Glutamatergic neuron (in vitro differentiated cells): ENCODE results near the gene KRTAP5-6. TPM values are rescaled to one million over a fixed set of nuclear protein-coding genes. Genes with fewer than 3 reads are reported as not detected.

Experiments
- DNase-seq: peaks from one replicate; pipeline ENCODE4 v3.0.0; 2022
- H3K27ac Mint-ChIP-seq: one replicate; pipeline ENCODE4 v1.8.0; 2020; ENCODE audit warnings: mild to moderate bottlenecking, mixed read lengths, inconsistent platforms; ENCODE audit not compliant: unreplicated experiment
- H3K27me3 Mint-ChIP-seq: one replicate; pipeline ENCODE4 v1.8.0; 2020; ENCODE audit warnings: mild to moderate bottlenecking, moderate library complexity, mixed read lengths, inconsistent platforms; ENCODE audit not compliant: unreplicated experiment
- H3K36me3 Mint-ChIP-seq: one replicate; pipeline ENCODE4 v1.8.0; 2020; ENCODE audit warnings: mild to moderate bottlenecking, mixed read lengths, inconsistent platforms; ENCODE audit not compliant: unreplicated experiment
- H3K4me1 Mint-ChIP-seq: one replicate; pipeline ENCODE4 v1.8.0; 2020; ENCODE audit warnings: mild to moderate bottlenecking, low read depth, mixed read lengths, inconsistent platforms; ENCODE audit not compliant: unreplicated experiment
- H3K4me3 Mint-ChIP-seq: one replicate; pipeline ENCODE4 v1.8.0; 2020; ENCODE audit warnings: mild to moderate bottlenecking, mixed read lengths, inconsistent platforms; ENCODE audit not compliant: unreplicated experiment
- H3K9me3 Mint-ChIP-seq: one replicate; pipeline ENCODE4 v1.8.0; 2020; ENCODE audit warnings: mild to moderate bottlenecking, moderate library complexity, mixed read lengths, inconsistent platforms; ENCODE audit not compliant: unreplicated experiment
- total RNA-seq: library from RNA; stranded (reverse); fragmentation: NEBNext Ultra II Directional; extraction: Animal tissue kit (Norgen Biotek cat#: 25700); gene quantifications from one replicate; pipeline ENCODE4 v1.2.1, GENCODE V29; 2021; ENCODE audit not compliant: unreplicated experiment
- TF ChIP-seq, protein P1 (sequence below): fragments of 200-600 bp; sonication (generic); IDR thresholded peaks from one replicate; pipeline ENCODE4 v1.5.0; 2021; ENCODE audit not compliant: partially characterized antibody, unreplicated experiment

Gene KRTAP5-6
- total RNA-seq, 1 donor from 2014 or later: not detected

DNA sequence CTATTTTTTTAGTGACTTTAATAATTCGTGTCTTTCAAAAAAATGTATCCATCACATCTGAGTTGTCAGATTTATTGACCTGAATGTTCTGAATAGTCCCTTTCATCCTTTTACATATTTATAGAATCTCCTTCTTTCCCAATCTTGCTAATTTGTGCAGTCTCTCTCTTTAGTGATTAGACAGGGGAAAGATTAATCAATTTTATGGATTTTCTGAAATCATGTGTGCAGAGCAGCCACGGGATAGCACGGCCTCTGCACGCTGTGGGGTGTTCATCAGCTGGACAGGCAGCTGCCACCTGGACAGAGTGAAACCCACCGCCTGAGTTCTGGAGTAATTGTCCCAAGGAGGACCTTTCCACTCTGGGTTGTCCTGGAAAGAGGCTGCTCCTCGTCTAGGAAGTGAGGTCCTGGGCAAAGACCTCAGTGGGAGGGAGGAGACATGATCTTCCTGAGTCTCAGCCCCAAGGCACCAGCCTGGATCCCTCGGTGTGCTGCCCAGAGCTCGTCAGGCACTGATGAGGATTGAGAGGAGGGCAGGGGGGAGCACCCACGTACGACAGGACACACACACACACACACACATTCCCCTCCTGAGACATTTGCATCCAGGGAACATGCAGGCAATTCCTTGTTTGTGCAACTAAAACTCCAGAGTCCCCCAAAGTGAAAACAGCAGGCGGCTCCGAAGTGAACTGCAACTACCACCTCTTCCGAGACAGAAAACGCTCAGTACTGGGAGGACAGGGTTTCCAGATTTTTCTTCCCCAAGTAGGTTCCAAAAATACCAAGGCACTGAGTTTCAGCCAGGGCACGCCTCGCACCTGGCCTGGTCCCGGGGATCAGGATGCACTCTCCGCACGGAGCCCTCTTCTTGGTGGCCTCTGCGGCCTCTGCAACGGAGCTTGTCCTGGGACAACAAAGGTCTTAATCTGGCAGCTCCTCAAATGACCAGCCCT is 22.5 kb upstream of the KRTAP5-6 start:
- Mint-ChIP-seq H3K27ac (peak overlapping the region; percentile 44), H3K27me3 (no peaks in the 10 kb centered on the region), H3K4me1 (peaks cover 13% of the 10 kb centered on the region), H3K9me3 (peaks cover 2% of the 10 kb centered on the region), H3K36me3 (no peaks in the 10 kb centered on the region), H3K4me3 (no peak overlapping the region)
- no peak for DNase-seq
- TF ChIP-seq, protein P1, sequence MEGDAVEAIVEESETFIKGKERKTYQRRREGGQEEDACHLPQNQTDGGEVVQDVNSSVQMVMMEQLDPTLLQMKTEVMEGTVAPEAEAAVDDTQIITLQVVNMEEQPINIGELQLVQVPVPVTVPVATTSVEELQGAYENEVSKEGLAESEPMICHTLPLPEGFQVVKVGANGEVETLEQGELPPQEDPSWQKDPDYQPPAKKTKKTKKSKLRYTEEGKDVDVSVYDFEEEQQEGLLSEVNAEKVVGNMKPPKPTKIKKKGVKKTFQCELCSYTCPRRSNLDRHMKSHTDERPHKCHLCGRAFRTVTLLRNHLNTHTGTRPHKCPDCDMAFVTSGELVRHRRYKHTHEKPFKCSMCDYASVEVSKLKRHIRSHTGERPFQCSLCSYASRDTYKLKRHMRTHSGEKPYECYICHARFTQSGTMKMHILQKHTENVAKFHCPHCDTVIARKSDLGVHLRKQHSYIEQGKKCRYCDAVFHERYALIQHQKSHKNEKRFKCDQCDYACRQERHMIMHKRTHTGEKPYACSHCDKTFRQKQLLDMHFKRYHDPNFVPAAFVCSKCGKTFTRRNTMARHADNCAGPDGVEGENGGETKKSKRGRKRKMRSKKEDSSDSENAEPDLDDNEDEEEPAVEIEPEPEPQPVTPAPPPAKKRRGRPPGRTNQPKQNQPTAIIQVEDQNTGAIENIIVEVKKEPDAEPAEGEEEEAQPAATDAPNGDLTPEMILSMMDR: no peak

DNA sequence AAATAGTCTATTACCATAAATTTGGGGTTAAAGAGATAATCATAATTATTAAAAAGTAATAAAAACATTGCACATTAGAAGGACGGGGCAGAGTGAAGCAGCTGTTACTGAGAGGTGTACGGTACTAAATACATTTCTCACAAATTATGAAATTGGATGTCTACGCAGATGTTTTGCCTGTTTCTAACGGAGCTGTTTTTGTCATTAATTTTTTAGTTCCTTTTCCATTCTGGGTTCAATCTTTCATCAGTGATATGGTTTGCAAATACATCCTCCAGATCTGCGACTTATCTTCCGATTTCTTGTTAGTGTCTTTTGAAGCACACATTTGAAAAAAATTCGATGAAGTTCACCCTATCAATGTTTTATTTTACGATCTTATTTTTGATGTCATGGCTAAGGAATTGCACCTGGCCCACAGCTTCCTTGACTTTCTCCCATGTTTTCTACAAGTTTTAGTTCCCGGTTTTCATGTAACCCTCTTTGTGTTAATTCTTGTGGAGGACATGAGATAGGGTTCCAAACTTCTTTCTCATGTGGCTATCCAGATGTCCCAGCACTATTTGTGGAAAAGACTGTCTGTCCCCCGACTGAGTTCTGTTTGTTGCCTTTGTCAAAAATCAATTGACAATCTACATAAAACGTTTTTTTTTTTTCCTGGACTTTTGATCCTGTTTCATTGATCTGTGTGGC is 21.3 kb upstream of the KRTAP5-6 start:
- no peak overlapping the region for H3K27ac Mint-ChIP-seq
- no peaks in the 10 kb centered on the region for H3K36me3 Mint-ChIP-seq
- DNase-seq: no peak
- TF ChIP-seq, protein P1: no peak
- H3K4me1 Mint-ChIP-seq: peaks cover 13% of the 10 kb centered on the region
- H3K27me3 Mint-ChIP-seq: no peaks in the 10 kb centered on the region
- H3K9me3 Mint-ChIP-seq: peaks cover 2% of the 10 kb centered on the region
- H3K4me3 Mint-ChIP-seq: no peak overlapping the region

DNA sequence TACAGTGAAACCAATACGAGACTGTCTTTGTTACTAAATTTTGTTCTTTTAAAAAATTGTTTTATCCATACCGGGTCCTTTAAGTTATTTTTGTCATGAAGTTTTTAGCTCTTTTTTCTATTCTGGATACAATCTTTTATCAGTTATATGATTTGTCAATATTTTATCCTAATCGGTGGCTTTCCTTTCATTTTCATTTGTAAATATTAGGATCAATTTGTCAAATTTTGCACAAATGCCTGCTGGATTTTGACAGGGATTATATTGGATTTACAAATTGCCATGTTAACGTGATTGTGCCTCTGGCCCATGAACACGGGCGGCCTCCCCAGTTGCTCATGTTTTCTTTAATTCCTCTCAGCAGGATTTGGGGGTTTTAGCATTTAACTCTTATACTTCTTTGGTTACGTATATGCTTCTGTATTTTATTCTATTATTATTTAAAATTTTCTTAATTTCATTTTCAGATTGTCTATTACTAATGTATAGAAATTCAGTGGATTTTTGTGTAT is 20.7 kb upstream of the KRTAP5-6 start:
- Mint-ChIP-seq H3K9me3 (peaks cover 2% of the 10 kb centered on the region), H3K4me1 (peaks cover 13% of the 10 kb centered on the region), H3K4me3 (no peak overlapping the region), H3K27me3 (no peaks in the 10 kb centered on the region), H3K36me3 (no peaks in the 10 kb centered on the region), H3K27ac (no peak overlapping the region)
- TF ChIP-seq, protein P1: no peak
- no peak for DNase-seq

DNA sequence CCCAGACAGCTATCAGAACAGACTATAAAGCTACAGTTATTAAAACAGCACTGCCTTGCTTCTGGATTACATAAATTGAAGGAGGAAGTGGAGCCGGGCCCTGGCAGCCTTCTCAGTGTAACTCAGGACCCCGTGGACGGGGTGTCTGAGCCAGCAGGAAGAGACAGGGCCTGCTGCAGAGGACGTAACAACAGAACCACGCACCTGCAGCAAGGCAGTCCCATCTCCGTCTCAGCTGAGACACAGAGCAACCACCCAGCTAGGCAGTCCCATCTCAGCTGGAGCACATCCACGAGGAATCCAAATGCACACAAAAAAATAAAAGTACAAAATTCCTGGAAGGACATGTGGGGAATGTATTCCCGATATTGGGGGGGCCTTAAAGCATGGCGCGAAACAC is 17.1 kb upstream of the KRTAP5-6 start:
- Mint-ChIP-seq H3K27me3 (no peaks in the 10 kb centered on the region), H3K4me1 (peaks cover 9% of the 10 kb centered on the region), H3K36me3 (no peaks in the 10 kb centered on the region), H3K27ac (no peak overlapping the region), H3K9me3 (peaks cover 2% of the 10 kb centered on the region), H3K4me3 (no peak overlapping the region)
- TF ChIP-seq, protein P1: no peak
- no peak for DNase-seq
